NCI-H2227 (cell line): ENCODE data around the gene KLF6.
"Not testable (repeated sequence)": the region's sequence is repeated elsewhere in the genome, so short reads cannot be mapped to it uniquely, and the experiment has no call there.

Experiments
- DNase-seq: peaks from one replicate; lab custom pipeline; 2025; ENCODE audit not compliant: unreplicated experiment; lab: John Stamatoyannopoulos, UW

KLF6 gene

GRCh38 chr10:3734111-3734510 lies 50.9 kb downstream of the KLF6 start:
- DNase-seq = no peak

- not testable (repeated sequence) for DNase-seq
Observed at GRCh38 chr10:3732183-3732582, 52.8 kb downstream of the KLF6 start.

GRCh38 chr10:3729397-3729976 lies 55.5 kb downstream of the KLF6 start:
- no peak for DNase-seq

GRCh38 chr10:3728563-3728962 lies 56.4 kb downstream of the KLF6 start:
- DNase-seq = no peak

- DNase-seq = no peak
Observed at GRCh38 chr10:3727268-3727667, 57.7 kb downstream of the KLF6 start.
